BE2C (cell line): ENCODE results near the gene DPH3.

Source experiments
- DNase-seq: peaks from one replicate; pipeline ENCODE4 v3.0.0-alpha.2; 2020
- H3K27me3 ChIP-seq: fragments of 250-450 bp; sonication (Bioruptor Pico); 2 replicates; pipeline ENCODE4 v1.5.1; 2020; ENCODE audit warnings: mild to moderate bottlenecking
- H3K36me3 ChIP-seq: fragments of 250-450 bp; sonication (Bioruptor Pico); 2 replicates; pipeline ENCODE4 v1.5.1; 2020; ENCODE audit warnings: mild to moderate bottlenecking
- H3K4me1 ChIP-seq: fragments of 250-450 bp; sonication (Bioruptor Pico); 2 replicates; pipeline ENCODE4 v1.5.1; 2020
- H3K4me3 ChIP-seq: 2 replicates; pipeline ENCODE4 v1.5.1; 2011; ENCODE audit warnings: low read depth, low read length
- H3K9me3 ChIP-seq: fragments of 250-450 bp; sonication (Bioruptor Pico); 2 replicates; pipeline ENCODE4 v1.5.1; 2020
- CTCF ChIP-seq: IDR thresholded peaks from 2 replicates; pipeline ENCODE4 v1.5.1; 2012; ENCODE audit warnings: mild to moderate bottlenecking, low read depth, low read length

The DPH3 gene

GRCh38 chr3:16307832-16308531, 43.2 kb upstream of the DPH3 start:
- no peaks in the 10 kb centered on the region for H3K27me3 ChIP-seq
- no peak for DNase-seq
- no peaks in the 10 kb centered on the region for H3K4me1 ChIP-seq

GRCh38 chr3:16305111-16305541, 40.4 kb upstream of the DPH3 start:
- Histone ChIP-seq H3K36me3 (no peaks in the 10 kb centered on the region), H3K27me3 (no peaks in the 10 kb centered on the region), H3K4me1 (no peaks in the 10 kb centered on the region), H3K9me3 (no peaks in the 10 kb centered on the region), H3K4me3 (no peak overlapping the region)
- DNase-seq, result no peak
- TF ChIP-seq CTCF, result no peak

More at GRCh38 chr3:16307832-16308531, 43.2 kb upstream of the DPH3 start:
- Histone ChIP-seq H3K4me3 (no peak overlapping the region), H3K9me3 (no peaks in the 10 kb centered on the region), H3K36me3 (no peaks in the 10 kb centered on the region)
- no peak for TF ChIP-seq CTCF

- no peaks in the 10 kb centered on the region for H3K27me3 ChIP-seq
- H3K9me3 ChIP-seq, result no peaks in the 10 kb centered on the region
- no peak for TF ChIP-seq CTCF
- no peak overlapping the region for H3K4me3 ChIP-seq
- H3K36me3 ChIP-seq, result no peaks in the 10 kb centered on the region
- H3K4me1 ChIP-seq, result no peaks in the 10 kb centered on the region
- DNase-seq, result no peak
Measured at GRCh38 chr3:16304061-16305010, 39.6 kb upstream of the DPH3 start.

GRCh38 chr3:16303037-16303575, 38.4 kb upstream of the DPH3 start:
- no peaks in the 10 kb centered on the region for H3K27me3 ChIP-seq
- no peaks in the 10 kb centered on the region for H3K4me1 ChIP-seq
- H3K4me3 ChIP-seq, result no peak overlapping the region
- no peak for DNase-seq
- H3K9me3 ChIP-seq, result no peaks in the 10 kb centered on the region
- TF ChIP-seq CTCF, result no peak
- no peaks in the 10 kb centered on the region for H3K36me3 ChIP-seq

- no peak for TF ChIP-seq CTCF
- DNase-seq, result no peak
- Histone ChIP-seq H3K4me3 (no peak overlapping the region), H3K9me3 (no peaks in the 10 kb centered on the region), H3K36me3 (no peaks in the 10 kb centered on the region), H3K27me3 (no peaks in the 10 kb centered on the region), H3K4me1 (no peaks in the 10 kb centered on the region)
Measured at GRCh38 chr3:16302082-16302631, 37.4 kb upstream of the DPH3 start.
